B cell (primary cell): ENCODE measurements around the gene NEO1.

Source experiments
- CTCF ChIP-seq: fragments of 200-600 bp; IDR thresholded peaks from one replicate; pipeline ENCODE4 v1.8.0; 2022; ENCODE audit warnings: antibody characterized with exemption, mild to moderate bottlenecking
- EZH2 ChIP-seq: IDR thresholded peaks from 2 replicates; pipeline ENCODE4 v1.6.1; 2012; ENCODE audit warnings: borderline replicate concordance, low read depth, mild to moderate bottlenecking, moderate library complexity, low read length; ENCODE audit not compliant: insufficient read depth, poor library complexity, severe bottlenecking

- TF ChIP-seq CTCF, result no peak
- TF ChIP-seq EZH2, result no peak
Measured at GRCh38 chr15:73030122-73030679, 22.1 kb upstream of the NEO1 start.
